NK-92 (cell line): Measurements from ENCODE around the gene OSBPL10.
"Not testable (repeated sequence)": the region's sequence is repeated elsewhere in the genome, so short reads cannot be mapped to it uniquely, and the experiment has no call there.

Experiments
- DNase-seq: peaks from one replicate; lab custom pipeline; 2025; ENCODE audit not compliant: unreplicated experiment; lab: John Stamatoyannopoulos, UW

OSBPL10 gene

DNA sequence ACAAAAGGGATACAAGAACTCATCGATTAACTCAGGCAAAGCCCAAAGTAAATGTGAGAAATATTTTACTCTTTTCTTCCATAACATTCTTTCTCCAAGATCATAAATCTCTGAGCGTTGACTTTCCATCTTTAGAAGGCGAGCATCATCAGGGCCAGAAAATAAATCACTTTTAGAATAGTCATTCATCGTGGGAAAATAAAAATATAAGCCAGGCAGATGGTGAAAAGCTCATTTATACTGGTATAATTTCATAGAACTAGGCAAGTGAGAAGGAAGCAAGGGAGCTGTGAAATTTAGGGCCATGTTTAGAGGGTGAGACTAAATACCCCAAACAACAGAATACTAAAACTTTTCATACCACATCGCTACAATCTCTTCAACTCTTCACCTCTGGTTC lies 257.4 kb downstream of the OSBPL10 start:
- no peak for DNase-seq

DNA sequence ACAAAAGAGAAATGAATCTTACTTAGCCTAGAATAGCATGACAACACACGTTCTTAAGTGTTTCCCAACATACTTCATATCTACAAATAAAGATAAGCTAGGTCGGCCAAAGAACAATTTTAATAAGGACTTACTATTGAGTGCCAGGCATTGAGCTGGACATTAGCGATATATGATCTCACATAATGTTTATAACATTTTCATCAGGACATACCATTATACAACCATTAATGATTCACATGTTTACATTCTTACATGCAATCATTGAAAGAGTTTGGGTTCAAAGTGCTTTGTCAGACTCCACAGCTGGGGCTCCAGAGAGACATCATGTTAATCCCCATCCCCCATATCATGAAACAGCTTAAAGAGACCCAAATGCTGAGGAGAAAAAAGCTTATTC lies 259.4 kb downstream of the OSBPL10 start:
- no peak for DNase-seq

DNA sequence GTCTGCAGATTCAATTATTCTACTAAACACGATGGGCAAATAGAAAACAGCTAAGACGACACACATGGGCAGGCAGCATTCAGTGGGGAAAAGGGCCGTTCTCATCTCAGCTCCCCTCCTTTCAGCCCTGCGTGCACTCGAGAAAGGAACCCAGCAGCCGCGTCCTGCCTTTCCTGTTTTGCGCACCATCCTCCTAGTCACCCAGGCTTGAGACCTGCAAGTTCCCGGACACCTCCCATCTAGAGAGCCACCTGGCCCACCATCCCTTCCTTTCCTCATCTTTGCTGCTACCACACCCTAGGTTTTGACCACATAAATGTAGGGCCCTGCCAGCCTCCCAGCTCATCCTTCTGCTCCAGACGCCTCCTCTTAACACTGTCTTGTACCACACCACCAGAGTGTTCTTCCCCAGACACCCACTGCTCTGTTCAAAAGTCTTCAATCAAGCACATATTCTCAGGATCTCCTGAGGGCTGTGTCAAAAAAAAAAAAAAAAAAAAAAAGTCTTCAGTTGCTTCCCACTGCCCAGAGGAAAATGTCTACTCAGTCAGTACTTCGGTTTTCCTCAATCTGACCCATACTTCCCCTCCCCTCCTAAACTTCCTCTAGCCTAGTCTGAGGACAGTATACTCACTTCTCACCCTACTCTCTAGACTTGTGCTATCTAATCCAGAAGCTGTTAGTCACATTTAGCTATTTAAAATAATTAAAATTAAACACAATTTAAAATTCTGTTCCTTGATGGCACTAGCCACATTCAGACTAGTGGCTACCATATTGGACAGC lies 266.4 kb downstream of the OSBPL10 start:
- no peak for DNase-seq

DNA sequence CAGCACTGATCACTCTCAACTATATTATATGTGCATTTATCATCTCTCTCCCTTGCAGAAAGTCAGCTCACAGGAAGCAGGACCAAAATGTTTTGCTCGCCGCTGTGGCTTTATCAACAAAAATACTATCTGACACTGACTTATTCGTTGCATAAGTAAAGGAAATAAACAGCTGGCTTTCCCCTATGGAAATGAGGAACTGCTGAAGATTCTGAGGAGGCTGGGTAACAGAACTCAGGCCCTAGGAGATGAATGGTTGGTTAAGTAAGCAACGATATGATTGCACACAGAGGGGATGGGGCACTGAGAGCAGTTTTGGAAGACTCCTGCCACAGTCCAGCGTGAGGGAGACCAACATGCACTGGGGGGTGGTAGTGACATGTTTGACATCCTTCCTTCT lies 267.2 kb downstream of the OSBPL10 start:
- DNase-seq = no peak

DNA sequence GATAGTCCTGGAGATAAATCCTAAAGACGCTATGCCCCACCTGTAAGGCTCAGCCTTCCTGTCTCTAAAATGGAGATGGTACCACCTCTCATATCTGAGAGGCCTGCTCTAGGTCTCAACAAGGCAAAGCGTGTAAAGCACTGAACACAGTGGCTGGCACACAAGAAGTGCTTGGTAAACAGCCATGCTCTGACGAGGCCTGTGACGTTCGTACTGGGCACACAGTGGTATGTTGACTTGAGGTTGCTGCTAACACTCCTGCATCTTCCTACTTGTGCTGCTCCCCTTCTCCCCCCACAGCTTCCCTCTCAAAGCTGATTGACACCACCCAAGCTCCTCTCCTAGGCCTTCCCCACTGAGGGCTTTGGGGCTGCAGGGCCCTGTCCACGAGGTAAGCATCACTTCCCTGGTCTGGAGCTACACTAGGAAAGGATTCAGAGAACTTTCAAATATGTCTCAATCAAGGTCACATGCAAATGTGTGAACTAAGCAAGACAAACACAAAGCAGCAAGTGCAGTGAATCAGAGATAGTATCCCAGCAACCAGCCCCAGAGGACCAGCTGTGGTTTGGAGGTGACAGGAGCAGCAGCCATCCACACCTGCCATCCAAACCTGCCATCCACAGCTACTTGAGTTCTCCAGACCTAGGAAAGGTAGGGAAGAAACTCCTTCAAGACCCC lies 270.8 kb downstream of the OSBPL10 start:
- DNase-seq = no peak

DNA sequence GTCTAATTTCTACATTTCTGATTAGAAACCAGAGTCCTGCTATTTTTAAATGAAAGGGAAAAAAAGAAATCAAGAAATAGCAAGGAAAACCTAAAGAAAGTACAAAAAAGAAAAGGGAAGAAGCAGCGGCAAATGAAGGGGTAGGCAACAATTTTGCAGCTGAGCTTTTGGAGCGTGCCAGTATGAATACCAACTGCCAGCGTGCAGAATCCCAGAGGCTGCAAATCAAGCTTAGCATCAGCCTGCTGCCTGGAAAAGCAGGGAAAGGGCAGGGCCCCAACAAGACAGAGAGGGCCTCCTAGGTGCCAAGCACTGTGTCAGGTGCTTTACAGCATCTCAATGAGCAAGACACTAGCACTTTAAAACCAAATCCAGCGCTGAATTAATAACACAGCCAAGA lies 271.5 kb downstream of the OSBPL10 start:
- DNase-seq = no peak

DNA sequence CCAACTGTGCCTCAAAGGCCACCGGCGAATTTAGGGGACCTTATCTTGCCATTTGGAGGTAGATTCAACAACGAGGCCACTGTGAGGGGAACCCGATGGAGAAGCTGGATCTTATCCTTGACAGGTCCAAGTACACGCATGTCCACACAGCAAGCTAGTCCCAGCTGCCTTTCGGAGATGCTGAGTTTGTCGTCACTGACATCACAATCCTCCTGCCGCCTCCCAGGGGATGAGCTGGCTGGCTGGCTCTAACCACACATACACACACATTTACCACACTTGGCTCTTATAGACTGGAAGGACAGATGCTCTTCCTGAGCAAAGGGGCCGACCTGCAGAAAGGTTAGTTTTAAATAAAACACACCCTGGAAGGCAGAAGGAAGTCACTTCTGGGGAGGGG lies 272.1 kb downstream of the OSBPL10 start:
- DNase-seq = no peak

DNA sequence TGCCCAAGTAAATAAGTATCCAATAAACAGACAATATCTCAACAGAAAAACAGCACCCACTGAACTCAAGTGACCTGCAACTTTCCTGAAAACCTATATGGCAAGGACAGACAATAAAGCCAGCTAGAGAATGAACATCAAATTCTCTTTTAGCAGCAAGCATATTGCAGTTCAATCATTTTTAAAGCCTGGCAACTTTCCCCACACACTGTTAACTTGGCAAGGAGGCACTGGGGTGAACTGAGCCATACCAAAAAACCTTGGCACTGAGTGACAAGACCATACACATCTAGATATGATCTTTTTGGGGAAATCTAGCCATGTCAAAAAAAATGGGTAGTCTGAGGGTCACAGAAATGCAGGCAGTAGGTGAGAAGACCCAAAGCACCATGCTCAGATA lies 273.8 kb downstream of the OSBPL10 start:
- no peak for DNase-seq

DNA sequence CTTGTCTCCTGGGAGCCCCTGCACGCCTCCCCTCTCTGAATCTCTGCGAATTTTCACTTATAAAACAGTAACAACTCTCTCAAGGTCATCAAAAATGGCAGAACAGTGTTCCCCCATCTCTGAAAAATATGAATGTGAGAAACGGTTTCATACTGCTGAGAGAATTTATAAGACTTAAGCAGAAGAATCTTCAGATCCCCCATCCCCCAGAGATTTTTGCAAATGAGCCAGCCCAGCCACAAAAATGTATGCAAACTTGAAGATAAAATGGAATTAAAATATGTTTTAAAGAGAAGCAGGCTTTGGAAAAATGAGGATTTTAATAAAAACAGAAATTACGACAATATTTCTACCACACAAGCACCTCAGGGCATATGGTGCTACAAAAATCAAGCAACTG lies 275.3 kb downstream of the OSBPL10 start:
- no peak for DNase-seq

DNA sequence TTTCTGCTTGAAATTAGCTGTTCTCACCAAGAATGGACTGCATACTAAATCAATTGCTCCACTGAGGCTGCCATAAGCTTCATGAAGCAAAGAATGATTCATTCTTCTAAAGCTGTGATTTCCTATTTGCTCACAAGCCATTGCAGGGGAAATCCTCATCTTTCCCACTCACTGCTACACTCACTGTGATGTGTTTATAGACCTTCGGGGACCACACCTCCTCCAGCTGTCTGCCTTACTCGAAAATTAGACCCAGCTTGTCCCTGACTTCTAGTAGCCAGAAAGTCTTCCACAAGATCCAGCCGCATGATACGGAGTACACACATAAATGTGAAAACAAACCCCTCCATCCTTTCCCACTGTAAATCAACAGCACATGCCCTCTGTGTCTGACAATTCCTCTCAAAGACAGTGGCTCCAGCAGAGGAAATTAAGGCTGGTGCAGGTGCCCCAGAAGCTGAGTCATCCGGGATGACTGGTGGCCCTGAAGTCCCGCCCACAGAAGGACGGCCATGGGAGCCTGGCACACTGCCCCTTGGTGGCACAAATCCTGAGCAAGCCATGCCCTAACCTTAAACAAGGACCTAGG lies 276.4 kb downstream of the OSBPL10 start:
- DNase-seq = no peak

DNA sequence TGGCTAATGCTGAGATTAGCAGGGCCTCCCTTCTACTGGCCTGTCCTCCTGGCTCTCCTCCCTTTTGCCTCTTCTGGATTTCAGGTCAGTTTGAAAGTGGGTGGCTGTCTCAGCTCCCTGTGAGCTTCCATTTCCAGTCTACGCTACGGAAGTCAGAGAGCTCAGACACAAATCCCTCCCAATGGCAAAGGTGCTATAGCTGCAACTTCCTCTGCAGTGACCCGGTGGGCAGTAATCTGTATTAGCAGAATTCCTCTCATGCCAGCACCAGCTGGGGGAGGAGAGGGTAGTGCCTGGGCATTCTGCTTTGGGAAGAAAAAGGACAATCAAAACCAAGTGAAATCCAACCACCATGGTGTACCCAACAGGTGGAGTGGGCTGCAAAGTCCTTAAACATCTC lies 276.9 kb downstream of the OSBPL10 start:
- no peak for DNase-seq

DNA sequence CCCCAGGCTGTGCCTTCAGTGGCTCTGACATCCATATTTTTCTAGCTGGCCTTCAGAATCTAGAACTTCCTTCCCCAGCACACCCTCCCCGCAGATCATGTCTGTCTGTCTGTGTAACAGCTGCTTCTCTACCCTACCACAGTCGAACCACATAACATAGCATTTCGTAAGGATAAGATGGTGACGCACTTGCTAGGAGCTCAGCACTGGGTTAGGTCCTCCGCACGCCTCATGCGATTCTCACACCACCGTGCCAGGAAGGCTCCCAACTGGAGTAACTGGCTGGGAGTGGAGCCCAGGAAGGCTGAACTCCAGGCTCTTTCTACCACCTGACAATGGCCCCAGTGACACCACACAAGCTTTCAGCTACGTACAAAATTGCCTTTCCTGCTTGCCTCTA lies 279.8 kb downstream of the OSBPL10 start:
- no peak for DNase-seq

DNA sequence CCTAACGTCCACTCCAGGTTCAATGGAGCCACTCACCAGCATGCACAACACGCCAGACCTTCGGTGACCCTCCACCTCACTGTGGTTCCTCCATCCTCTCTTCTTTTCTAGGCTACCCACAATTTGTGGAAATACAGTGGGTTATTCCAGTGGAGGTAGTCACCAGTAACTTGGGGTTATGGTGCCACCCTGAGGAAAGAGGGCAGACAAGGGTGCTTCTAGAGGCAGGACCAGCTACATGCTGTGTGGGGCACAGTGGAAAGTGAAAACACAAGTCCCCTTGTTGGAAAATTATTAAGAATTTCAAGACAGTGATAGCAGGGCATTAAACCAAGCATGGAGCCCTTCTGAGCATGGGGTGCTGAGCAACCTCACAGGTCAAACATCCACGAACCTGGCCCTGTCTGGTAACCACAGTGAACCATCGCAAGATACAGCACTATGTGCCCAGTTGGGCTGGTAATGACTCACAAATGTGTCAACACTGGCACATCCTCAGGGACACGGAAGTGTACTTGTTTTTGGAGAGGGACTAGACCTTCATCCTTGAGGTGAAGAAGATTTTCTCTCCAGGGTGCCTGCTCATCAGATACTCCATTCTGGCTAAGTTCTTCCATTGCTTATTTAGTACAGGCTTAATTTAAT lies 281.6 kb downstream of the OSBPL10 start:
- DNase-seq = no peak

DNA sequence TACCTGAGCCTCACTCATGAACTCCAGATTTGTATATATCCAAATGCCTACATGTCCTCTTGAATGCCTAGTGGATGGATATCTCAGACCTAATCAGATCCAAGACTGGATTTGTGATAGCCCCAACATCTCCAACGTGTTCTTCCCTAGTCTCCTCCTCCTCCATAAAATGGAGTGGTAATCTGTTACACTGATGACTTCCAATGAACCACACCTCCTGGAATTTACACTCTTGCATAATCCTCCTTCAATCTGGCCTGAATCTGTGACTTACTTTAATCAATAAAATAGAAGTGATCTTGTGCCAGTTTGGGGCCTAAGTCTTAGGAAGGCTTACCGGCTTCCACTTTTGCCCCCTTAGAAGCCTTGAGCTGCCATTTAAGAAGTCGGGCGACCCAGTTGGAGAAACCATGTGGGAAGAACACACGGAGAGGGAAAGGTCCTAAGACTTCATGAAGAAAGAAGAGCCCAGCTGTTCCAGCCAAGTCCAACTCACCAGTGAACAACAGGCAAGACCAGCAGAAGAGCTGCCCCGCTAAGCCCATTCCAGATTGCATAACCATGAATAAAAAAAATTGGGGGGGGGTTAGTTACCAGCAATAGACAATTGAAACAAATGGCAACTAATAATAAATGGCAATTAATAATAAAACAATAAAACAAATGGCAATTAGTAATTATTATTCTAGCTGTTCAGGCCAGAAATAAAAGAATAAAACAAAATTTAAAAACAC lies 284.1 kb downstream of the OSBPL10 start:
- DNase-seq = no peak

DNA sequence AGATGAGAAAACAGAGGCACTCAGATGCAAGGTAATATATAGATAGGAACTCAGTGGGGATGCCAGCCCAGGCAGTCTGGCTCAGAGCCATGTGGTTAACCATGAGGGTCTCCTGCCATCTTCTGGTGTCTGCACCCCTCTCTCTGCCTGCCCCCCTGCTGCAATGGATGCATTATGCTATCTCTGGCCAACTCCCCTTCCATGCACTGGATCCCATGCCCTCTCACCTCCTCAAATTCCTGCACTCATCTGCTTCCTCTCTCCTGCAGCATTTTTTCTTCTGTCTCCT lies 285.1 kb downstream of the OSBPL10 start:
- no peak for DNase-seq

DNA sequence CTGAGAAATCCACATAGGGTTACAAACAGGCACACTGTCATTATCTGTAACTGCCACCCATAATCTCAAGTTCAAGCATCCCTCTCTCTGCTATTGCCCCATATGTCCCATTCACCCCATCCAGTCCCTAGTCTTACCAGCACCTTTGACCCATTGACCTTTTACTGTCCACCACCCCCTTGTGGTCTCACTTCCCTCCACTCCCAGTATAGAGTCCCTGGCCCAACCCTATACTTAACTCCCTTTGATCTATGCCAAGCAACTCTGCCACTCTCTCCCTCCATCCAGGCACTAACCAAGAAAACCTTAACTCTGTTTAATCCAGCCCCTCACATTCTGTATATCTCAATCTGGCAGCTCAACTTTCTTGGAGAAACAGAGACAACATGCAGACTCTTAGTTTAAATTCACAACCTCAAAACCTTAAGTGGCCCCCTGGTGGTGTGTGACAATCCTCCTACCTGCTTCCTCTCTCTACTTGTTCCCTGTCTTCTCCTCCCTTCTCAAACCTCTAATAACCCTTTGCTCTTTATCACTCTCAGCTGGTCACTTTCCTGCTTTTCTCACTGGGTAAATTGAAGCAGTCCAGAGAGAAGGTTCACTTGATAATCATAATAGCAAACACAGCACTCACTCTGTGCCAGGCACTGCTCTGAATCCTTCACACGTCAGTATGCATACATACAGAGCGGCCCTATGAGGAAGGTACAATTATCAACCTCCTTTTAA lies 285.6 kb downstream of the OSBPL10 start:
- DNase-seq = no peak

DNA sequence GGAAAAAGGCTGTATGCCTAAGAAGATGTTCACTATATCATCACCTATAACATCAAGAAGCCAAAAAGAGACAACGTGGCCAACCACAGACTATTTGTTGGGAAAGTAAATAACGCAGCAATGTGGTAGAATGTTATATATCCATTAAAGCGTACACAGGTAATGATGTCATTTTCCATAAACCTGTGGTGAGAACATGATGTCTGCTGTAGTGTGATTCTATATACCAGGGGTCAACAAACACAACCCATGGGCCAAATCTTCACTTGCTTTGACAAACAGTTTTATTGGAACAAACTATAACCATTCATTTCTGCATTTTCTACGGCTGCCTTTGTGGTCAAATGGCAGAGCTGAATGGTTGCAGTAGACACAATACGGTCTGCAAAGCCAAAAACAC lies 287.7 kb downstream of the OSBPL10 start:
- no peak for DNase-seq

DNA sequence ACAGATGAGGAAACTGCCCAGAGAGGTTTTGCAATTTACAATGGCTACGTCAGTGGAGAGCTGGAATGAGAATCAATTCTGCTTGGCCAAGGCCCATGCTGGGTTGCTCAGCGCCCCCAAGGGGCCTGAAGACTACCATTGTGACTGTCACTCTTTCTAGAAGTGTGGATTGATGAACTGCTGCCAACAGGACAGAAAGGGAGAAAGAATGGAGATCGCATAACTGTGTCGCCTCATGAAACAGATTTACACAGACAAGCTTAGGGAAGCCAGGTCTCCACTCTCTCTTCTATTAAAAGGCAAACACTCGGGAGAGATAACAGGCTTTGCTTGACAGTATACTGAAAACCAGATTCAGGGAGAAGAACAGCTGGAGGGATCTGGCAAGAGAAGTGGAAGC lies 288.3 kb downstream of the OSBPL10 start:
- no peak for DNase-seq

DNA sequence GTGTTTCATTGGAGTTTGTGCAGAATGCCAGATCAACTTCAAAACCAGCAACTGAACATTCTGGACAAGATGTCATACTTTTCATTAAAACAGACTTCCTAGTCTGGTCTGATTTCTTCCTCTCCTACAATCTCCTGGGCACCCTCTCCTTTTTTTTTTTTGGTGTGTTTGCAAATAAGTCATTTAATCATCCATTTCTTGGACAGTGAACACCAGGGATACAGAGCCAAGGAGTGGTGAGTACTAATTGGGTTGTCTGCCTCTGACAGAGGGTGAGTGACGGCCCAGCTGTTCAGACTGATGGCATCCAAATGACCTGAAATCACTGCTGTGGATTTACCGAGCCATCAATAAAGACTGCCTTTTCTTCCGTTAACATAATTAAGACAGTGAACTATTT lies 290.3 kb downstream of the OSBPL10 start:
- DNase-seq = no peak

DNA sequence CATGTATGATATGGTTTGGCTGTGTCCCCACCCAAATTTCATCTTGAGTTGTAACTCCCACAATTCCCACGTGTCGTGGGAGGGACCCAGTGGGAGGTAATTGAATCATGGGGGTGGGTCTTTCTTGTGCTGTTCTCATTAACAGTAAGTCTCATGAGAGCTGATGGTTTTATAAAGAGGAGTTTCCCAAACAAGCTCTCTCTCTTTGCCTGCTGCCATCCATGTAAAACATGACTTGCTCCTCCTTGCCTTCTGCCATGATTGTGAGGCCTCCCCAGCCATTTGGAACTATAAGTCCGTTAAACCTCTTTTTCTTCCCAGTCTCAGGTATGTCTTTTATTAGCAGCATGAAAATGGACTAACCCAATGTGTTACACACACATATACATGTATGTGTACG lies 291.5 kb downstream of the OSBPL10 start:
- not testable (repeated sequence) for DNase-seq

DNA sequence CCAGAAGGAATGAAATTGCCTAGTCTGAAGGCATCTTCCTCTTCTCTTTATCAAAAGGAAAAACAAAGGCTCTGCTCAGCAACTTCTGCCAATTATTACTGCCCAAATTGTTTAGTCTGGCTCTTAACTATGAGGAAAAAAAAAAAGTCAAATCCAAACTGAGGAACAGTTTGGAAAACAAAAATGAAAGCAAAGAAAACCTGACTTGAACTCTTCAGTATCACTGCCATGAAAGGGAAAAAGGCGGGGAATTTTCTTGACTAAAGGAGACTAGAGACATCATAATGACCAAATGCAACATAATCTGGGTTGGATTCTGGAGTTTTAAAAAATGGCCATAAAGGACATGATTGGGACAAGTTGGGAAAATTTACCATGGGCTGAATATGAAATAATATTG lies 292.1 kb downstream of the OSBPL10 start:
- no peak for DNase-seq
